ENCODE data around the gene LIX1.

Gene LIX1

DNA sequence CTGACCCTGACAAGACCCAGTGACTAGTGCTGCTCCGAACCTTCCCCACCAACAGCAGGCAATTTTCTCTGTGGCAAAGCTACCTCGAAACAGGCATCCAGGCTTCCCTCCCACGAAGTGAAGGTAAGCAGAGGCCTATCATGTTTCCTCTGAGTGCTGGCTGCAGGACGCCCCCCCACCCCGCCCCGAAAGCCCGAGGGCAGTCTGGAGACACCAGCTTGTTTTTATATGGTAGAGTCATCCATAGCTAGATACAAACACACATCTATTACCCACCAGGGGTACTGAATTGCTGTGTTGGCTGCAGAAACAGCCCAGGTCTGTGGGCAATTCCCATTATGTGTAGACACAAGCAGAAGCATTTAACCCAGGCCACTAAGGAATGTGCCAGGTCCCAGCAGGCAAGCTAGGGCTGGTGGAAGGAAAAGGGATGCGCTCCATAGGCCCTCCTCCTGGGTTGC is 40.4 kb downstream of the LIX1 start:
- no peak for TF ChIP-seq CTCF (conservative IDR thresholded peaks at IDR 0.05)

GRCh38 chr5:97101189-97101910 is 41.1 kb downstream of the LIX1 start:
- TF ChIP-seq CTCF (conservative IDR thresholded peaks at IDR 0.05): no peak
- no peak overlapping the region for H3K27ac ChIP-seq

More for the DNA sequence above, 40.4 kb downstream of the LIX1 start:
- H3K27ac ChIP-seq: no peak overlapping the region

GRCh38 chr5:97100476-97100875 is 41.9 kb downstream of the LIX1 start:
- H3K27ac ChIP-seq: no peak overlapping the region
- TF ChIP-seq CTCF (conservative IDR thresholded peaks at IDR 0.05): no peak

GRCh38 chr5:97098922-97099321 is 43.5 kb downstream of the LIX1 start:
- no peak for TF ChIP-seq CTCF (conservative IDR thresholded peaks at IDR 0.05)
- H3K27ac ChIP-seq: no peak overlapping the region

DNA sequence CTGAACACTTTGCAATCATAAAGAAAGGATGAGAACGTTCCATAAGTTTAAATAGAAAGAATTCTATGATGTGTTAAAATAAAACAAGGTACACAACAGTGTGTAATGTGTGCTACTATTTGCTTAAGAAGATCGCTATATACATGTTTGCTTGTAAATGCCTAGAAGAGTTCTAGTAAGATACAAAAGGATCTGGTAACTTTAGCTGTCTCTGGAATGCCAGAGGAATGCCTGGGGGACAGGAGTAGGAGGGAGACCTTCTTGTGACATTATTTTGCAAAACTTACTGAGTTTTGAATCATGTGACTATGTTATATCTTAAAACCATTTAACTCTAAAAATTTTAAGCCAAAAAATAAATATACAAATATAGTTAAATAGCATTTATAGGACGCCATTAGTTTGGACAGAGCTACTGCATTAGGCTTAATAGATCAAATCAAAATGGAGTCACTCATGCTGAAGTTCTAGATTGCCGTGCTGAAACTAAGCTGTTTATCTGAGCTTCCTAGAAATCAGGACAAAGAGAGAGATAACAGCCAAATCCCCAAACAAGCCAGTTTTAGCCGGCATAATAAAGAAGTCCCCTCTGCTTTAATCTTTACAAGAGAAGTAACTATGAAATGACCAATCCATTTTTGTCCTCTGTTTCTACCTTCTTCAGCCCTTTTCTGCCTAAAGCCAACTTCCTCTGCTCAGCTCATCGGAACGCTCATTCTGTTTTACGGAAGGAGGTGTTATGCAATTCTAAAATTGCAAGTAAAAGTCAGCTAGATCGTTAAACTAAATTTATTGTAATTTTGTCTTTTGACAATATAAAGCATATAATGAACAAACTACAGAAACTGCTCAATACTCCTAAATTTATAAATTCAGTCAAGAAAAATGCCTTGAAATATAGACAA is 44.8 kb downstream of the LIX1 start:
- no peak for TF ChIP-seq CTCF (conservative IDR thresholded peaks at IDR 0.05)
- no peak overlapping the region for H3K27ac ChIP-seq

GRCh38 chr5:97096846-97097245 is 45.6 kb downstream of the LIX1 start:
- TF ChIP-seq CTCF (conservative IDR thresholded peaks at IDR 0.05): no peak
- no peak overlapping the region for H3K27ac ChIP-seq

- no peak overlapping the region for H3K27ac ChIP-seq
- no peak for TF ChIP-seq CTCF (conservative IDR thresholded peaks at IDR 0.05)
Measured at GRCh38 chr5:97096191-97096590, 46.2 kb downstream of the LIX1 start.

Data from VCaP (cell line).